22Rv1 (cell line): ENCODE measurements around the gene MIDN.

Experiments used
- CTCF ChIP-seq: fragments of 450-650 bp; IDR thresholded peaks from 2 replicates; pipeline ENCODE4 v1.5.1; 2017; ENCODE audit warnings: mild to moderate bottlenecking
- ZFX ChIP-seq: fragments of 450-650 bp; IDR thresholded peaks from 2 replicates; pipeline ENCODE4 v1.6.1; 2017; ENCODE audit warnings: antibody characterized with exemption, borderline replicate concordance

- TF ChIP-seq CTCF (no peak), ZFX (no peak)
These were observed 16.6 kb downstream of the MIDN start for GRCh38 chr19:1264801-1265614.
